SH-SY5Y (cell line): ENCODE results near the gene MGAT5B.

ENCODE experiments used
- GATA2 ChIP-seq: IDR thresholded peaks from 2 replicates; pipeline ENCODE4 v1.6.1; 2011; ENCODE audit warnings: mild to moderate bottlenecking, low read depth, low read length
- GATA3 ChIP-seq: IDR thresholded peaks from 2 replicates; pipeline ENCODE4 v1.6.1; 2011; ENCODE audit warnings: low read depth, mild to moderate bottlenecking, low read length, moderate library complexity

The MGAT5B gene

DNA sequence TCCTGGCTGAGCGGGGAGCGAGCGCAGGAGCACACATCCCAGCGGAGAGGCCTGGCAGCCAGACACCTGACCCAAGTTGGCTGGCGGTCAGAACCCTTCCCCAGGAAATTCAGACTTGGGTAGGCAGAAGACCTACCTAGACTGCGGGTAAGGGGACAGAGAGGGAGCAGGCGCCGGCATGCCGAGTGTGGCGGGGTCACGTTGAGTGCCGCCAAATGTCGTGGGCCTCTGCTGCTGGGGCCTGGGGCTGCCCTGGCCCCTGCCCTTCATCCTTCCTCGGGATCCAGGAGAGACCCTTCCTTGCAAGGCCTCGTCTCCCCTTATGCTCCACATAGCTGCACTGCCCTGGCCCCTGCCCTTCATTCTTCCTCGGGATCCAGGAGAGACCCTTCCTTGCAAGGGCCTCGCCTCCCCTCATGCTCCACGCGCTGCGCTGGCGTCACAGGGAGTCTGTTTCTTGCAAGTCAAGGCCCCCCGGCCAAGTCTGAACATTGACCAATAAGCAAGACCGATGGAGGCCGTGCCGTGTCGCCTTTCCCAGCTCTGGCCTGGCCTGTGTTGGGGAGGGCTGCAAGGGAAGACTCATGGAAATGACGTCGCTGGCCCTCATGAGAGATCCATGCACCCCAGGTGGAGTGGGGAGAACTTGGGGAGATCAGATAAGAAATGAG is 47.8 kb downstream of the MGAT5B start:
- TF ChIP-seq GATA2 (no peak), GATA3 (no peak)

GRCh38 chr17:76917829-76918228 is 49.6 kb downstream of the MGAT5B start:
- no peak for TF ChIP-seq GATA3
- no peak for TF ChIP-seq GATA2

DNA sequence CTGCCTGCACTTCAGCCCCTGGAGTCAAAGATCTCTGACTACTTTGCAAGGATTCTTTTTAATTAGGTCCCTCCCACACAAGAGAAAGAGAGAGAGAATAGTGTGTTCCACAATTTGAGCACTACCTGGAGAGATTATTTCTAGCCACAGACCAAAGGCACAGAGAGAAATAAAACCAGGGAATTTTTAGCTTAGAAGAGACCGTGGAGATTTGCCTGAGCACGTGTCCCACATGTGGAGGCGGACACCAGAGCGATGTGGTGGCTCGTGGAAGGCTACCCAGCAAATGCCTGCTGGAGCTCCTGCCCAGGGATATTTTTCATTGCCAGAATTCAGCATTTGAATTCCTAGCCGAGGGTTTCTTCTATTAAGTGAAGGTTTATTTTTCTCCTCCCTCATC is 50.6 kb downstream of the MGAT5B start:
- TF ChIP-seq GATA3 (no peak), GATA2 (no peak)

DNA sequence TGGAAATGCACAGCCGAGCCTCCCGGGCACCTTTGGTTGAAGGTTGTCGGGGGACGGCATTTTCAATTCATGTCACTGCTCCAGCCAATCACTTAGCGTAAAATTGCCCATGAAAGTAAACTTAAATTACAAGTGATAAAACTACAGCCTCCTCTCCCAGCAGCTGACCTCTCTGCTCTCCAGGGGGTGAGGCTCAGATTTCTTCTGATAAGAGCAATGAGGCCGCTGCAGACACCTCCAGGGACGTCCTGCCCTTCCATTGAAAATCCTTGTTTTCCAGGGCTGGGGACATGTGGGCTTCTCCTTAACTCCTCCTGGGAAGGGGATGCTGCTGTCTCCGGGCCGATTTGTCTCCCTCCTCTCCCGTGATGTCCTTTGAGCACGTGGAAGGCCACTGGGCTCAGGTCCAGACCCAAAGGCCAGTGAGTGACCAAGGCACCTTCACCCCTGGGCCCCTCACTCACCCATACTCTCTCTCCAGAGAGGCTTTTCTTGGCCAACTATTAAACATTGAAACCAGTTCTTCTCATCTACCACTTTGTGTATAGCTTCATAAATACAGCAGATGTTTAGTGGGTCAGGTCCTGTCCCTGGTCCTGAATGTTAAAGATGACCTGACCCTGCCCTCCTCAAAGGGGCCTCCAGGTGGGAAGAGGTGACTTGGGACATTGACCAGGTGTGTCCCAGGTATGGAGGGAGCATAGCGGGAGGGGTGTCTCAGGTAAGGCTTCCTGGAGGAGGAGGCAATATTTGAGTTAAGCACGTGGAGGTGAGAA is 52.3 kb downstream of the MGAT5B start:
- TF ChIP-seq GATA2 (0 out of 2 replicates have a peak, but pooled peaks have one; percentile 37), GATA3 (no peak)

GRCh38 chr17:76921340-76922036 is 53.3 kb downstream of the MGAT5B start:
- TF ChIP-seq GATA3 (no peak), GATA2 (no peak)

DNA sequence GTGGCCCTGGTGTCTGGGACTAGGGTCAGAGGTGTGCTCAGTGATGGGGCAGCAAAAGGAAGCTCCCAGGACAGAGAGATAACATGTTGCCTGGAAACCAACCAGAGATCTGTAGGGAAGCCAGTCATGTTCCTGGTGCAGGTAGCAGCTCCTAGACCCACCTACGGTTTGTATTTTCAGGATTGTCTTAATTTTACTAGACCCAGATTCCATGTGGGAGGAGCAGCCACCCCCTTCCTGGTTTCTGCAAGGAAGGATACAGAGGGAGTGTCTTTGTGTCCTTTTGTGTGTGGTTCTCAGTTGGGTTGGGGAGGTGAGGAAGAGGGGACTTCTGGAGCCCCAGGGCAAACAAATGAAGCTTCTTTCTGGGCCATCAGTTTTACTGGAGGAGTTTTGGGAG is 53.9 kb downstream of the MGAT5B start:
- no peak for TF ChIP-seq GATA2
- TF ChIP-seq GATA3, result no peak

GRCh38 chr17:76922967-76923366 is 54.8 kb downstream of the MGAT5B start:
- TF ChIP-seq GATA3 (no peak), GATA2 (no peak)

DNA sequence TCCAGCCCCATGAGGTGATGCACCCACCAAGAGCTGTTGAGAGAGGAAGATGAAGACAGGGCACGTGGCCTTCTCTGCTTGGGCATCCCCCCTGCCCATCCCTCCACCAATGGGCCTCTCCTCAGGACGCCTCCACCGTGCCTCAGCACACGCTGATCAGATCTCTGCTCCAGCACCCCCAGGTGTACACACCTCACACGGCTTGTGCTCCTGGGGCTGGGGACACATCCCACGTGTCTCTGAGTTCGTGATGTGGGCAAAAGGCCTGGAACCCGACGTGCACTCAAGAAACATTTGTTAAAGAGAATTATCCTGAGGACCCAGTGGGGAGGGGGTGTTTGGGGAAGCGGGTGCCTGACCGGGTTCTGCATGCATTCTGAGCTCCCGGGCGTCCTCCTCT is 55.3 kb downstream of the MGAT5B start:
- TF ChIP-seq GATA2, result no peak
- TF ChIP-seq GATA3, result no peak

- TF ChIP-seq GATA3, result no peak
- TF ChIP-seq GATA2, result no peak
Observed at GRCh38 chr17:76924345-76925342, 56.4 kb downstream of the MGAT5B start.

- TF ChIP-seq GATA3, result no peak
- no peak for TF ChIP-seq GATA2
Observed at GRCh38 chr17:76925441-76925891, 57.3 kb downstream of the MGAT5B start.

GRCh38 chr17:76926237-76926866 is 58.1 kb downstream of the MGAT5B start:
- TF ChIP-seq GATA2 (no peak), GATA3 (no peak)

DNA sequence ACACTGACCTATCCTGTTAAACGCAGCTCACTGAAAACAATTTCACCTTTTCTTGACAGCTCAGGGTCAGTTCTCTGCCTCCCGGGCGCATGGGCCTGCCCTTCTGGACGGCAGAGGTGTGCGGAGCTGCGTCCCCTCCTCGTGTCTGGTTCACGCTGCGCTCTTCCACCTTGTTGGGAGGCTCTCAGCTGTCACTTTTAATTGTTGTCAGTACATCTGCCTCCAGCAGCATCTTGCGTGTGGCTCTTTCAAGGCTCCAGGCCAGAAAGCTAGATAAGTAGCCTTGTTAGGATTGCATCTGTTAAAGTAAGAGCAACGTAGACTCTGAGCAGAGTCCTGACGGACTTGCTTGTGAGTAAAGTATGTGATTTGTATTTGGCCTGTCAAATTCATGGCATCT is 59.4 kb downstream of the MGAT5B start:
- no peak for TF ChIP-seq GATA3
- TF ChIP-seq GATA2, result no peak

DNA sequence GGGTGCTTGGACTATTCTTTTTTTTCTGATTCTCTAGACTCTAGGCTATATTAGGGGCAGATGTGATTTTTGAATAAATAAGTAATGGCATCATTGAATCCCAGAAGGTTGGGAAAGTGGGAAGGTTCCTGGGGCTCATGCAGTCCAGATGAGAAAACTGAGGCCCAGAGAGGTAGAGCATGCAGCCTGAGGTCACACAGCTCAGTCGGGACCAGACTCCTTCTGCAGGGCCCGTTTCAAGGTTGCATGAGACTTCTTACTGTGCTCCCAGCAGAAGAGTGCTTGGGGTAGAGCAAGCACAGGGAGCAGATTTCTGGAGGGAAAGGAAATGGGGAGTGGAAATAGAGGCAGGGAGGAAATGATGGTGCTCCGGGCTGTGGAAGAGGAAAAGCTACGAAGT is 59.8 kb downstream of the MGAT5B start:
- no peak for TF ChIP-seq GATA3
- TF ChIP-seq GATA2, result no peak

DNA sequence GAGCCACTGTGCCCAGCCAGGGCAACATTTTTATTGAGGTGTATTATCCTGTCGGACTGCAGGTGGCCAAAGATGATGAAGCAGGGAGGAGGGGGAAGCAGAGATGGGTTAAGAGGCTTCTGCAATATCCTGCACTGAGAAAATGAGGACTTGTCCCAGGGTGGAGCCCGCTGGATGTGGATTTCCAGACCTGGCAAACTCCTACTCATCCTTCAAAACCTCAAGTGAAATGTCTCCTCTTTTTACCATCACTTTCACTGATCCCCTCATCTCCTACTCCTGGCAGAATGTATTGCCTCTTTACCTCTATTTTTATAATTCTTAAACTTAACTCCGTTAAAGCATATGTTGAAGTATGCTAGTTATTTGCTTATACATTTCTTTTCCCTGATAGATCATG is 60.9 kb downstream of the MGAT5B start:
- TF ChIP-seq GATA2 (no peak), GATA3 (no peak)
